ENCODE measurements around the gene TNXB. TPM values are rescaled to one million over a fixed set of nuclear protein-coding genes. Genes with fewer than 3 reads are reported as not detected.
"Not testable (repeated sequence)": the region's sequence is repeated elsewhere in the genome, so short reads cannot be mapped to it uniquely, and the experiment has no call there.

The TNXB gene
- total RNA-seq, 1 experiment from 2014 or later: 0.66 TPM

DNA sequence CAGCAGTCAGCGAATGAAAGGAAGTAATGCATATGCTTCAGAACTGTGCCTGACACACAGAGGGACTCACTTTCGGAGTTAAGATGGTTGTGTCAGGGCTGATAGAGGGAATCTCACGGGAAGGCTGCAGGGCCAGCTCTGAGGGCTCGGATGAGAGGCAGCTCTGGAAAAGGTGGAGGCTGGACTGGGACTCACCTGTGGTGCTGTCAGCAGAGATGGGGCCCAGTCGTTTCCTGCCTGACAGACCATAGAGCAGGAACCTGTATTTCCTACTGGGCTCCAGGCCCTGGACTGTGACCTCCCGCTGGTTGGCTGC, 61.6 kb downstream of the TNXB start:
- Histone ChIP-seq H3K27ac (no peak overlapping the region), H3K27me3 (replicated peaks) (no peaks in the 10 kb centered on the region), H3K9me3 (replicated peaks) (no peaks in the 10 kb centered on the region), H3K36me3 (no peaks in the 10 kb centered on the region), H3K4me3 (no peak overlapping the region), H3K4me1 (replicated peaks) (peaks cover 22% of the 10 kb centered on the region)
- DNase-seq (ENCODE audit: low read depth in 1 of 2, low spot score in 2 of 2): no peak

DNA sequence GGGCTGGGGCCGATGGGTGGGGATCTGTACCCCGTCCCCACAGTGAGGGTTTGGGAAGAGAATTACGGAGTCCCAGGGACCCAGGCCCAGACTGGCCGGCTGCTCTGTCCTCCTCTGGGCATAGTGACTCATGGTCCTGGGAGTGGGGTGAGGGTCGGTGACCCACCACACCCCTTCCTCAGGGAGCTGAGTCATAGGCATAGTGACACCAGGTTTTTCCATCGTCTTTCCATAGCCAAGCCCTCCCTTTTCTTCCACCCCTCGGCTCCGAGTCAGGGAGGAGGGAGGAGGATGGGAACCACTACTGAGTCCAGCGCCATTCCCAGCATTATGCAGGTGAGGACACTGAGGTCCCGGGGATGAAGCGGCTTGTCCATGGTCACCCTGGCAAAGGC, 62.1 kb downstream of the TNXB start:
- H3K27ac ChIP-seq: peak overlapping the region; percentile 55; the same call in 1 of the 2 replicates
- no peaks in the 10 kb centered on the region for H3K36me3 ChIP-seq
- peaks cover 22% of the 10 kb centered on the region for H3K4me1 ChIP-seq (replicated peaks)
- H3K4me3 ChIP-seq: no peak overlapping the region
- no peaks in the 10 kb centered on the region for H3K27me3 ChIP-seq (replicated peaks)
- H3K9me3 ChIP-seq (replicated peaks): no peaks in the 10 kb centered on the region
- peak in 1 of 2 experiments; percentile 37 for DNase-seq (ENCODE audit: low read depth in 1 of 2, low spot score in 2 of 2)

DNA sequence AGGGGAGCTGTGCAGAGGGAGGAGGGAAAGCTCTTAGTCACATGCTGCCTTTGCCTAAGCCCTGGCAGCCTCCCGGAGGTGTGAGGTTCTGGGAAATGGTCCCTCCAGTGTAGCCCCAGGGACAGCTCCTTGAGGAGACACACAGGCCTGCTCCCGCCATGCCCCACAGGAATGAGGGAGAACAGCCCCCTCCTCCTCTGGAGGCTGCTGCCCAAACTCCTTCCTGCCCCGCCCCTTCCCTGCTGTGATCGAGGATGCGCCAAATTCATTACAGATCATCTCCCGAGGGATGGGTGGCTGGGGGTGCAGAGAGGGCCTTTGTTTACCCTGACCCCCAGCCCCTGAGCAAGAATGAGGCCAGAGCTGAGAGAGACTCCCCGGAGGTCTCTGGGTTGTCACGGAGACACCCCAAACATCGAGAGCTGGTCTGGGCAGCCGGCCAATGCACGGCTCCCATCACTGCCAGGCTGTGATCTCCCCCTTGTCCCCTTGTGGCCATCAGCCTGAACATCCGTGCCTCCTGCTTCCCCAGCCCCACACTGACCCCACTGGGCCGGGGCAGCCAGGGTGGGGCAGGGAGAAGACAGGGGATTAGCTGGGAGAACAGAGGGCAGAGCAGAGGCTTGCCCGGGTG, 62.6 kb downstream of the TNXB start:
- DNase-seq (ENCODE audit: low read depth in 1 of 2, low spot score in 2 of 2): no peak
- Histone ChIP-seq H3K4me1 (replicated peaks) (peaks cover 22% of the 10 kb centered on the region), H3K36me3 (no peaks in the 10 kb centered on the region), H3K27me3 (replicated peaks) (no peaks in the 10 kb centered on the region), H3K27ac (peak overlapping the region; percentile 55; the same call in 1 of the 2 replicates), H3K9me3 (replicated peaks) (no peaks in the 10 kb centered on the region), H3K4me3 (no peak overlapping the region)

- no peaks in the 10 kb centered on the region for H3K27me3 ChIP-seq (replicated peaks)
- no peaks in the 10 kb centered on the region for H3K36me3 ChIP-seq
- no peak for DNase-seq (ENCODE audit: low read depth in 1 of 2, low spot score in 2 of 2)
- no peak overlapping the region for H3K4me3 ChIP-seq
- no peaks in the 10 kb centered on the region for H3K9me3 ChIP-seq (replicated peaks)
- H3K4me1 ChIP-seq (replicated peaks): peaks cover 22% of the 10 kb centered on the region
- no peak overlapping the region for H3K27ac ChIP-seq
These were observed 63.2 kb downstream of the TNXB start for GRCh38 chr6:32045811-32046449.

DNA sequence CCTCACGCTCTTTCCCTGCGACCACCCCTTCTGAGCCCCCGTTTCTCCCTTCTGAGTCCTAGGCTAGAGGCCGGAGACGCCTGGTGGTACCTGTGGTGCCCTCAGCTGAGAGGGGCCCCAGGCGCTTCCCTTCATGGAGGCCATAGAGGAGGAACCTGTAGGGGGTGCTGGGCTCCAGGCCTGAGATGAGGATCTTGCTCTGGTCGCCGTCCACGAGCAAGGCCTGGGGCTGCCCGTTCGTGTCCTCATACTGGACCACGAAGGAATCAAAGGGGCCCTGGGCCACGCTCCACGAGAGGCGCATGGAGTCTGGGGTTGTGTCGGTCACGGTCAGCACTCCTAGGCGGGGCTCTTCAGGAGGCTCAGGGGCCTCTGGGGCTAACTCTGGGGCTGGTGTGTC, 64.2 kb downstream of the TNXB start:
- not testable (repeated sequence) for H3K27ac ChIP-seq; H3K4me3 ChIP-seq; H3K27me3 ChIP-seq (replicated peaks); DNase-seq (ENCODE audit: low read depth in 1 of 2, low spot score in 2 of 2); H3K36me3 ChIP-seq; H3K9me3 ChIP-seq (replicated peaks)
- H3K4me1 ChIP-seq (replicated peaks): peaks cover 22% of the 10 kb centered on the region

DNA sequence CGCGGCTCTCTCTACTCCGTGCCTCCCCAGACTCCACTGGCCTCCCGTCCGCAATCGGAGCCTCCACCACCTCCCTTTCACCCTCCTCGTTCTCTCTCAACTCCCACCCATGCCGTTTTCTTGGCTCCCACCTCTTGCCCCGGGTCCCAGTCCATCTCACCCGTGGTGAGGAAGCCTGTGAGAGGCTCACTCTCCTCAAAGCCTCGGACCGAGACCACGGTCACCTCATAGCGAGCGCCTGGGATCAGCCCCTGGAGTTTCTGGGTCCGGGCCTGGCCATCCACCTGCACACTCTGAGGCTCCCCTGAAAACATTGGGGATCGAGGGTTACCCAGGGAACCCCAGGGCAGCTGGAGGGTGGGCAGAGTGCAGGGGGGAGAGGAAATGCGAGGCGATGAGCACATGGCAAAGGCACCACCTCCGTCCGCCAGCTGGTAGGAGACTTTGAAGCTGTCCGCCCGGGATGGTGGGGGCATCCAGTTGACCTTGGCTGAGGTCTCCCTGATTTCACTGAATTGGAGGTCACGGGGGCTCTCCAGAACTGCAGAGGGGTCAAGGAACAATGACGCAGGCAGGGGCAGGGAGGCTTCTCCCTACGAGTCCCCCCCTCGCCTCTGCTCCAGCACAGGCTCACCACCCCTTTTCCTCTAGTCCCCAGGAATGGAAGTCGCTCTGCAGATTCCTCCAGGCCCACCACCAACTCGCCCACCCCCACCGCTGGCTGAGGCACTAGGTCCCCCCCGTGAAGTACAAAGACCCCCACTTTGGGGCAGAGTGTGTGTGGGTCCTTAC, 65.4 kb downstream of the TNXB start:
- H3K4me3 ChIP-seq; H3K27me3 ChIP-seq (replicated peaks); H3K9me3 ChIP-seq (replicated peaks); H3K27ac ChIP-seq; DNase-seq (ENCODE audit: low read depth in 1 of 2, low spot score in 2 of 2); H3K36me3 ChIP-seq: not testable (repeated sequence)
- peaks cover 22% of the 10 kb centered on the region for H3K4me1 ChIP-seq (replicated peaks)

DNA sequence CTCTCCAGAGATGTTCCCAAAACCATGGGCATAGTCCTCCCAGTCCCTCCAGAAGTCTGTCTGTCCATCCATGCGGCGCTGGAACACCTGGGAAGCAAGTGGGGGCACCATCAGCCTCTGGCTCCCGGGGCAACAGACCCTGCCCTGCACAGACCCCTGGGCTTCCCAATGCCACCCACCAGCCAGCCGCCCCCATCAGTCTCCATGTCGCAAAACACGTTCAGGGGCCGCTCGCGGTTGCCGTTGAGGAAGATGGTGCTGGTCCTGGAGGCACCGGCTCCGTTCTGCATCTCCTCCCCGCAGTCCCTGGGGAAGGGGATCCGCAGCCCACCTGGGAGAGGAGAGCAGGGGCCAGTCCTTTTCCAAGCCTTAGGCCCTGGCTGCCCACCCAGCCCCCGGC, 66.9 kb downstream of the TNXB start:
- not testable (repeated sequence) for H3K9me3 ChIP-seq (replicated peaks); DNase-seq (ENCODE audit: low read depth in 1 of 2, low spot score in 2 of 2); H3K27ac ChIP-seq; H3K36me3 ChIP-seq; H3K4me3 ChIP-seq; H3K27me3 ChIP-seq (replicated peaks)
- peaks cover 11% of the 10 kb centered on the region for H3K4me1 ChIP-seq (replicated peaks)

GRCh38 chr6:32041385-32041784, 67.8 kb downstream of the TNXB start:
- H3K27me3 ChIP-seq (replicated peaks); H3K4me1 ChIP-seq (replicated peaks); H3K27ac ChIP-seq; DNase-seq (ENCODE audit: low read depth in 1 of 2, low spot score in 2 of 2); H3K9me3 ChIP-seq (replicated peaks); H3K36me3 ChIP-seq; H3K4me3 ChIP-seq: not testable (repeated sequence)

DNA sequence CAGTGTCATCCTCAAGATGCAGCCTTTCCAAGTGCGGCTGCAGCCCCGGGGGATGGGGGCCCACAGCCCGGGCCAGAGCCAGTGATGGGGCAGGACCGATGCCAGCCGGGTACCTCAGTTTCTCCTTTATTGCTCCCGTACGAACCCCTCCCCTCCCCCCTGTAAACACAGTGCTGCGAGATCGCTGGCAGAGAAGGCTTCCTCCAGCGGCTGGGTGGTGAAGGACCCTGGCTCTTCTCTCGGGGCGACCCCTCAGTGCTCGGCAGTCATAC, 68.2 kb downstream of the TNXB start:
- H3K27me3 ChIP-seq (replicated peaks); H3K4me1 ChIP-seq (replicated peaks); H3K36me3 ChIP-seq; H3K27ac ChIP-seq; H3K4me3 ChIP-seq; DNase-seq (ENCODE audit: low read depth in 1 of 2, low spot score in 2 of 2); H3K9me3 ChIP-seq (replicated peaks): not testable (repeated sequence)

DNA sequence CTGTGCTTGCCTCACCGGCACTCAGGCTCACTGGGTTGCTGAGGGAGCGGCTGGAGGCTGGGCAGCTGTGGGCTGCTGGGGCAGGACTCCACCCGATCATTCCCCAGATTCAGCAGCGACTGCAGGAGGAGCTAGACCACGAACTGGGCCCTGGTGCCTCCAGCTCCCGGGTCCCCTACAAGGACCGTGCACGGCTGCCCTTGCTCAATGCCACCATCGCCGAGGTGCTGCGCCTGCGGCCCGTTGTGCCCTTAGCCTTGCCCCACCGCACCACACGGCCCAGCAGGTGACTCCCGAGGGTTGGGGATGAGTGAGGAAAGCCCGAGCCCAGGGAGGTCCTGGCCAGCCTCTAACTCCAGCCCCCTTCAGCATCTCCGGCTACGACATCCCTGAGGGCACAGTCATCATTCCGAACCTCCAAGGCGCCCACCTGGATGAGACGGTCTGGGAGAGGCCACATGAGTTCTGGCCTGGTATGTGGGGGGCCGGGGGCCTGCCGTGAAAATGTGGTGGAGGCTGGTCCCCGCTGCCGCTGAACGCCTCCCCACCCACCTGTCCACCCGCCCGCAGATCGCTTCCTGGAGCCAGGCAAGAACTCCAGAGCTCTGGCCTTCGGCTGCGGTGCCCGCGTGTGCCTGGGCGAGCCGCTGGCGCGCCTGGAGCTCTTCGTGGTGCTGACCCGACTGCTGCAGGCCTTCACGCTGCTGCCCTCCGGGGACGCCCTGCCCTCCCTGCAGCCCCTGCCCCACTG, 68.7 kb downstream of the TNXB start:
- H3K4me3 ChIP-seq; H3K27me3 ChIP-seq (replicated peaks); H3K4me1 ChIP-seq (replicated peaks); H3K36me3 ChIP-seq; H3K27ac ChIP-seq; H3K9me3 ChIP-seq (replicated peaks); DNase-seq (ENCODE audit: low read depth in 1 of 2, low spot score in 2 of 2): not testable (repeated sequence)

DNA sequence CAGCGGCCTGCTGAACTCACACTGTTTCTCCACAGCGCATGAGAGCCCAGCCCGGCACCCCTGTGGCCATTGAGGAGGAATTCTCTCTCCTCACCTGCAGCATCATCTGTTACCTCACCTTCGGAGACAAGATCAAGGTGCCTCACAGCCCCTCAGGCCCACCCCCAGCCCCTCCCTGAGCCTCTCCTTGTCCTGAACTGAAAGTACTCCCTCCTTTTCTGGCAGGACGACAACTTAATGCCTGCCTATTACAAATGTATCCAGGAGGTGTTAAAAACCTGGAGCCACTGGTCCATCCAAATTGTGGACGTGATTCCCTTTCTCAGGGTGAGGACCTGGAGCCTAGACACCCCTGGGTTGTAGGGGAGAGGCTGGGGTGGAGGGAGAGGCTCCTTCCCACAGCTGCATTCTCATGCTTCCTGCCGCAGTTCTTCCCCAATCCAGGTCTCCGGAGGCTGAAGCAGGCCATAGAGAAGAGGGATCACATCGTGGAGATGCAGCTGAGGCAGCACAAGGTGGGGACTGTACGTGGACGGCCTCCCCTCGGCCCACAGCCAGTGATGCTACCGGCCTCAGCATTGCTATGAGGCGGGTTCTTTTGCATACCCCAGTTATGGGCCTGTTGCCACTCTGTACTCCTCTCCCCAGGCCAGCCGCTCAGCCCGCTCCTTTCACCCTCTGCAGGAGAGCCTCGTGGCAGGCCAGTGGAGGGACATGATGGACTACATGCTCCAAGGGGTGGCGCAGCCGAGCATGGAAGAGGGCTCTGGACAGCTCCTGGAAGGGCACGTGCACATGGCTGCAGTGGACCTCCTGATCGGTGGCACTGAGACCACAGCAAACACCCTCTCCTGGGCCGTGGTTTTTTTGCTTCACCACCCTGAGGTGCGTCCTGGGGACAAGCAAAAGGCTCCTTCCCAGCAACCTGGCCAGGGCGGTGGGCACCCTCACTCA, 69.5 kb downstream of the TNXB start:
- not testable (repeated sequence) for H3K27ac ChIP-seq; H3K4me3 ChIP-seq; DNase-seq (ENCODE audit: low read depth in 1 of 2, low spot score in 2 of 2); H3K9me3 ChIP-seq (replicated peaks); H3K4me1 ChIP-seq (replicated peaks); H3K27me3 ChIP-seq (replicated peaks); H3K36me3 ChIP-seq

DNA sequence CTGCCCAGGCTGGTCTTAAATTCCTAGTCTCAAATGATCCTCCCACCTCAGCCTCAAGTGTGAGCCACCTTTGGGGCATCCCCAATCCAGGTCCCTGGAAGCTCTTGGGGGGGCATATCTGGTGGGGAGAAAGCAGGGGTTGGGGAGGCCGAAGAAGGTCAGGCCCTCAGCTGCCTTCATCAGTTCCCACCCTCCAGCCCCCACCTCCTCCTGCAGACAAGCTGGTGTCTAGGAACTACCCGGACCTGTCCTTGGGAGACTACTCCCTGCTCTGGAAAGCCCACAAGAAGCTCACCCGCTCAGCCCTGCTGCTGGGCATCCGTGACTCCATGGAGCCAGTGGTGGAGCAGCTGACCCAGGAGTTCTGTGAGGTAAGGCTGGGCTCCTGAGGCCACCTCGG, 70.3 kb downstream of the TNXB start:
- H3K36me3 ChIP-seq; H3K9me3 ChIP-seq (replicated peaks); H3K27ac ChIP-seq; H3K4me3 ChIP-seq; H3K27me3 ChIP-seq (replicated peaks); DNase-seq (ENCODE audit: low read depth in 1 of 2, low spot score in 2 of 2); H3K4me1 ChIP-seq (replicated peaks): not testable (repeated sequence)
